Keratinocyte (primary cell): ENCODE results near the gene SPATA31D3. TPM values are rescaled to one million over a fixed set of nuclear protein-coding genes. Genes with fewer than 3 reads are reported as not detected.

ENCODE experiments used
- DNase-seq: peaks from one replicate; pipeline ENCODE4 v3.0.0-alpha.2; 2011; ENCODE audit warnings: low read depth, missing footprints, low spot score
- FAIRE-seq: peaks from 2 replicates; lab custom pipeline; 2011; peaks lifted over from hg19 to GRCh38; lab: Jason Lieb, UNC
- H2AFZ ChIP-seq: 2 replicates; pipeline ENCODE4 v1.6.0; 2012; ENCODE audit warnings: low read length, control low read depth, inconsistent platforms; ENCODE audit not compliant: control insufficient read depth
- H3K27ac ChIP-seq: 2 replicates; pipeline ENCODE4 v1.5.1; 2011; ENCODE audit warnings: low read length; ENCODE audit not compliant: control insufficient read depth, insufficient read depth
- H3K27me3 ChIP-seq: 3 replicates; pipeline ENCODE4 v1.6.0; 2011; ENCODE audit warnings: low read length; ENCODE audit not compliant: control insufficient read depth, insufficient read depth; ENCODE audit errors: extremely low read depth
- H3K36me3 ChIP-seq, 2 experiments: 2 replicates in 1 of 2; 3 replicates in 1 of 2; pipeline ENCODE4 v1.5.1; 2011; ENCODE audit warnings: low read length in 2 of 2, mild to moderate bottlenecking in 1 of 2; ENCODE audit not compliant: control insufficient read depth in 2 of 2, insufficient read depth in 2 of 2; ENCODE audit errors: extremely low read depth in 1 of 2
- H3K4me1 ChIP-seq: 3 replicates; pipeline ENCODE4 v1.5.1; 2011; ENCODE audit warnings: low read length; ENCODE audit not compliant: control insufficient read depth, insufficient read depth; ENCODE audit errors: extremely low read depth
- H3K4me2 ChIP-seq: 3 replicates; pipeline ENCODE4 v1.6.0; 2011; ENCODE audit warnings: low read depth, low read length; ENCODE audit not compliant: control insufficient read depth, insufficient read depth; ENCODE audit errors: extremely low read depth
- H3K4me3 ChIP-seq, 3 experiments: fragments of 200-600 bp in 1 of 3; sonication (generic) in 1 of 3; 2 replicates in 2 of 3; 3 replicates in 1 of 3; pipeline ENCODE4 v1.5.1; 2011 to 2016; ENCODE audit warnings: low read length in 3 of 3, mild to moderate bottlenecking in 3 of 3, control low read depth in 2 of 3, inconsistent platforms in 1 of 3, low read depth in 1 of 3, mixed read lengths in 1 of 3, mixed run types in 1 of 3, moderate library complexity in 1 of 3; ENCODE audit not compliant: control insufficient read depth in 2 of 3, insufficient read depth in 2 of 3; ENCODE audit errors: extremely low read depth in 1 of 3
- H3K79me2 ChIP-seq: 2 replicates; pipeline ENCODE4 v1.6.0; 2012; ENCODE audit warnings: low read length; ENCODE audit not compliant: control insufficient read depth, insufficient read depth
- H3K9ac ChIP-seq: 3 replicates; pipeline ENCODE4 v1.6.0; 2011; ENCODE audit warnings: low read length; ENCODE audit not compliant: control insufficient read depth, insufficient read depth; ENCODE audit errors: extremely low read depth
- H3K9me1 ChIP-seq: 3 replicates; pipeline ENCODE4 v1.6.0; 2011; ENCODE audit warnings: low read length; ENCODE audit not compliant: control insufficient read depth, insufficient read depth; ENCODE audit errors: extremely low read depth
- H3K9me3 ChIP-seq: 2 replicates; pipeline ENCODE4 v1.5.1; 2012; ENCODE audit warnings: low read depth, low read length; ENCODE audit not compliant: control insufficient read depth
- H4K20me1 ChIP-seq: 3 replicates; pipeline ENCODE4 v1.6.0; 2011; ENCODE audit warnings: low read length; ENCODE audit not compliant: control insufficient read depth, insufficient read depth; ENCODE audit errors: extremely low read depth
- CTCF ChIP-seq, 3 experiments: IDR thresholded peaks in 1 of 3; conservative IDR thresholded peaks in 1 of 3; optimal IDR thresholded peaks in 1 of 3; 2 replicates in 2 of 3; 3 replicates in 1 of 3; pipeline versions ENCODE3 to v1.5.1; 2011; ENCODE audit warnings: low read length in 3 of 3, mild to moderate bottlenecking in 3 of 3, moderate library complexity in 2 of 3, control low read depth in 1 of 3, inconsistent platforms in 1 of 3; ENCODE audit not compliant: insufficient read depth in 2 of 3; ENCODE audit errors: extremely low read depth in 1 of 3
- EZH2 ChIP-seq: IDR thresholded peaks from one replicate; pipeline ENCODE4 v1.6.1; 2012; ENCODE audit warnings: inconsistent platforms, mild to moderate bottlenecking, low read length, moderate library complexity
- dilution Hi-C: fragments of 300-500 bp; cut with MboI; formaldehyde crosslinking; loops from one replicate; pipeline ENCODE4 v1.7.0; 2020; ENCODE audit warnings: low sequenced_read_pairs; ENCODE audit not compliant: extremely low pct_ligation_motif_present
- polyA plus RNA-seq, 5 experiments: library from polyadenylated mRNA; depleted of rRNA in 3 of 5; stranded (reverse) in 3 of 5; stranded (forward) in 1 of 5; unstranded in 1 of 5; fragments of >200 nt; gene quantifications; 1 replicate in 1 of 5; 2 replicates in 3 of 5; 3 replicates in 1 of 5; pipeline versions ENCODE4 v1.2.1 to v1.2.3, GENCODE V29; 2011 to 2012; ENCODE audit warnings: missing spikeins in 2 of 5, low read depth in 1 of 5, low replicate concordance in 1 of 5

Gene SPATA31D3
- polyA plus RNA-seq, 1 donor (not counting 4 experiments of a cell fraction or from before 2014, with no cell fraction given) = not detected

DNA sequence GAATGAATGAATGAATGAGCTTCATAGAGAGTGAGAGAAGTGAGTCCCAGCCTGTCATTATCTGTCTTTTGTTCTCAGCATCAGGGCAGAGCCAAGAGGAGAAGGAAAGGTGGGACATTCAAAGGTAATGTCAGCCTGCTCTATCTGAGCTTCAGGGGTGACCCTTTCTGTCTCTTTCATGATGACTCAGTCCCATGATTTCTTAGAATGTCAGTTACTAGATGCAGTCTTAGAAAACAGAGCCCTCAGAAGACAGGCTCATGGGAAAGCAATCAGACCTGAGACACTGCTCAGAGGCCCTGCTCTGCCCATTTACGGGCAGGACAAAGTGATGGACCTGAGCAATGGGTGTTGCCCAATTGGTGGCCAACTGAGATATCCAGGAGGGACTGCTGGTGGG lies 46.4 kb downstream of the SPATA31D3 start:
- no peak overlapping the region for H2AFZ ChIP-seq
- TF ChIP-seq EZH2 (no peak), CTCF (optimal IDR thresholded peaks at IDR 0.05 in 1 of 3, IDR thresholded peaks at IDR 0.05 in 1 of 3, conservative IDR thresholded peaks at IDR 0.05 in 1 of 3; ENCODE audit: extremely low read depth in 1 of 3, insufficient read depth in 2 of 3, low read length in 3 of 3) (no peak)
- FAIRE-seq = no peak

GRCh38 chr9:81993656-81994055 lies 50.4 kb downstream of the SPATA31D3 start:
- Histone ChIP-seq H3K79me2 (no peaks in the 10 kb centered on the region), H3K27me3 (no peaks in the 10 kb centered on the region), H4K20me1 (no peaks in the 10 kb centered on the region), H3K4me1 (no peaks in the 10 kb centered on the region), H3K9me3 (no peaks in the 10 kb centered on the region), H3K4me2 (no peak overlapping the region), H3K27ac (no peak overlapping the region), H3K4me3 (no peak overlapping the region), H2AFZ (no peak overlapping the region), H3K9me1 (no peaks in the 10 kb centered on the region), H3K9ac (no peak overlapping the region), H3K36me3 (no peaks in the 10 kb centered on the region)
- dilution Hi-C loops = no loop called here
- no peak for TF ChIP-seq EZH2
- TF ChIP-seq CTCF (optimal IDR thresholded peaks at IDR 0.05 in 1 of 3, IDR thresholded peaks at IDR 0.05 in 1 of 3, conservative IDR thresholded peaks at IDR 0.05 in 1 of 3; ENCODE audit: extremely low read depth in 1 of 3, insufficient read depth in 2 of 3, low read length in 3 of 3) = no peak
- FAIRE-seq (no peak), DNase-seq (no peak)

More for the DNA sequence above, 46.4 kb downstream of the SPATA31D3 start:
- H3K4me2 ChIP-seq = no peak overlapping the region
- H3K27ac ChIP-seq = no peak overlapping the region
- no peaks in the 10 kb centered on the region for H3K36me3 ChIP-seq
- no peak overlapping the region for H3K9ac ChIP-seq
- H3K4me1 ChIP-seq = no peaks in the 10 kb centered on the region
- no peak overlapping the region for H3K4me3 ChIP-seq
- no peaks in the 10 kb centered on the region for H3K9me1 ChIP-seq
- no peak for DNase-seq
- dilution Hi-C loops = no loop called here
- no peaks in the 10 kb centered on the region for H3K9me3 ChIP-seq
- H3K27me3 ChIP-seq = no peaks in the 10 kb centered on the region
- H4K20me1 ChIP-seq = no peaks in the 10 kb centered on the region
- no peaks in the 10 kb centered on the region for H3K79me2 ChIP-seq

Other genes with a start within 250 kb of the SPATA31D3 start
- not detected in 3 replicates for gene SPATA31D4, start 15.1 kb upstream of the SPATA31D3 start, polyA plus RNA-seq
- gene SPATA31D1, start 45.3 kb downstream of the SPATA31D3 start, polyA plus RNA-seq = not detected in 3 replicates